ENCODE data around the gene SENP2.

SENP2 gene

DNA sequence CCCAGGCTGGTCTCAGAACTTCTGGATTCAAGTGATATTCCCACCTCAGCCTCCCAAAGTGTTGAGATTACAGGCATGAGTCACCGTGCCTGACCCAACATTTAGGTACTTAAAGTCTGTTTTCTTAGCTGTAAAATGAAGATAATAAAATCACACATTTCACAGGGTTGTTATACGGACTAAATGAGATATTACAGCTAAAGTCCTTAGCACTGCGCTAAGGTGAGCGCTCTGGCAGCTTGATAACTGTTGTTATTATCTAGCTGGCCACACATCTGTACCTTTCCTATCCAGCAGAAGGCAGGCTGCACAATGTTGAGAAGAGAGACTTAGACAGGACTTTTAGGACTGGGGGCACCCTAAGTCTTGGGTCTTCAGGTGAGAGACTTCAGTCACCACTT, 31.0 kb upstream of the SENP2 start:
- TF ChIP-seq CTCF (conservative IDR thresholded peaks at IDR 0.05) (no peak), ZFX (IDR thresholded peaks at IDR 0.05) (no peak)
- peak overlapping the region; percentile 42 for H3K27ac ChIP-seq

- no peak for TF ChIP-seq ZFX (IDR thresholded peaks at IDR 0.05)
- no peak for TF ChIP-seq CTCF (conservative IDR thresholded peaks at IDR 0.05)
- peak overlapping the region; percentile 42 for H3K27ac ChIP-seq
Measured at GRCh38 chr3:185555860-185556347, 30.2 kb upstream of the SENP2 start.

DNA sequence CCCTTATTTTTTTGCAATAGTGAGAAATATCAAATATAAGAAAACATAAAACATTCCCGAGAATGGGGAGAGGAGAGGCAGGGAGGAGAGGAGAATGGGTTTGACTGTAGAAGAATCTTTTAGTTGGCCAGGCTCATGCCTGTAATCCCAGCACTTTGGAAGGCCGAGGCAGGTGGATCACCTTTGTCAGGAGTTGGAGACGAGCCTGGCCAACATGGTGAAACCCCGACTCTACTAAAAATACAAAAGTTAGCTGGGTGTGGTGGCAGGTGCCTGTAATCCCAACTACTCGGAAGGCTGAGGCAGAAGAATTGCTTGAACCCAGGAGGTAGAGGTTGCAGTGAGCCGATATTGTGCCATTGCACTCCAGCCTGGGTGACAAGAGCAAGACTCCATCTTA, 29.5 kb upstream of the SENP2 start:
- peak overlapping the region; percentile 42 for H3K27ac ChIP-seq

DNA sequence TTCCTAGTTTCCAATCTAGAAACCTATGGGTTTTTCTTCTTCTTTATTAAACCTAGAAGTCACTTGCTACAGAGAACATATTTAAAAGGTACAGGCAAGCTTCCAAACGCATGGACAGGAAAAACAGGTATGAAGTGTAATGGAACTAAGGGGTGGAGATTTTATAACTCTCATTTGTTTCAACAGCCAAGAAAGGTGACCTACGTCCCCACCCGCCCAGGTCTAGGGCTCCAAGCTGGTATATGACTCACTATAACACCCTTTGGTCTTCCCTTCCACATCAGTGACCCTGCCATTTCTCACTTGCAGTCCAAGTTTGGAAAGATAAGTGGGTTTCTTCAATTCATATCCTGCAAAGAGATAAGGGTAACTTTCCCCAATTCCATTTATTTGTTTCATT, 27.7 kb upstream of the SENP2 start:
- no peak for TF ChIP-seq ZFX (IDR thresholded peaks at IDR 0.05)
- TF ChIP-seq CTCF (conservative IDR thresholded peaks at IDR 0.05) = no peak
- H3K27ac ChIP-seq = peak overlapping the region; percentile 61

DNA sequence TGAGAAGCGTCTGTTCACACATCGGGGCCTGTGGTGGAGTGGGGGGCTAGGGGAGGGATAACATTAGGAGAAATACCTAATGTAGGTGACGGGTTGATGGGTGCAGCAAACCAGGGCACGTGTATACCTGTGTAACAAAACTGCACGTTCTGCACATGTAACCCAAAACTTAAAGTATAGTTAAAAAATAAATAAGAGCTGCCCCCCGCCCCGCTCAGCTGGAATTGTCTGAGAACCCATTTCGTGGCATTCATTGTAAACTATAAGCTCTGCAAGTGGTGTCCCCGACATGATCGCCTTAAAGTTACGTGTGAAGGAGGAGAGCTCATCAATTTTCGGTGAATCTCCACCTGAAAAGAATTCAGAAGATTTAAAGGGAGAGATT, 26.4 kb upstream of the SENP2 start:
- no peak overlapping the region for H3K27ac ChIP-seq
- TF ChIP-seq ZFX (IDR thresholded peaks at IDR 0.05) (no peak), CTCF (conservative IDR thresholded peaks at IDR 0.05) (no peak)

DNA sequence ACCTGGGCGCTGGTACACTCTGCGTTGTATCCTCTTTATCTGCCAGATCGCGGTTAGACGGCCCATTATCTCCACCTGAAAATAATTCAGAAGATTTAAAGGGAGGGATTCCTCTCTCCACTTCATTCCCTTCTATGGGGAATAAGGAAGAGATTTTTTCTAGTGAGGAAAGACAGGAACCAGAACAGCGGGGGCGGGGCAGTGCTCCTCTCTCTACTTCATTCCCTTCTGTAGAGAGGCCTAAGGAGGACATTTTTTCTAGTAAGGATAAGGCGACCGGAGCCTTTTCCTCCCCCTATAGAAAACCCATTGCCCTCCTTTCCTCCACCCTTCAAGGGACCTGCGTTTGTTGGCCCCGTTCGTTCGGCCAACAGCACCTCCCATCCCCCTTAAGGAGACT, 25.4 kb upstream of the SENP2 start:
- no peak overlapping the region for H3K27ac ChIP-seq

GRCh38 chr3:185561374-185561943, 24.6 kb upstream of the SENP2 start:
- H3K27ac ChIP-seq = no peak overlapping the region

More for the DNA sequence above, 25.4 kb upstream of the SENP2 start:
- TF ChIP-seq ZFX (IDR thresholded peaks at IDR 0.05) (no peak), CTCF (conservative IDR thresholded peaks at IDR 0.05) (no peak)

More at GRCh38 chr3:185561374-185561943, 24.6 kb upstream of the SENP2 start:
- TF ChIP-seq CTCF (conservative IDR thresholded peaks at IDR 0.05) (no peak), ZFX (IDR thresholded peaks at IDR 0.05) (no peak)

All from C4-2B (cell line).